NT2/D1 (cell line): ENCODE results near the gene PLP2.
"Not testable (repeated sequence)": the region's sequence is repeated elsewhere in the genome, so short reads cannot be mapped to it uniquely, and the experiment has no call there.

Experiments
- DNase-seq: peaks from one replicate; pipeline ENCODE4 v3.0.0-alpha.2; 2011; ENCODE audit warnings: low read depth, low spot score
- H3K27me3 ChIP-seq: 2 replicates; pipeline ENCODE4 v1.6.0; 2011; ENCODE audit warnings: mild to moderate bottlenecking; ENCODE audit not compliant: insufficient read length, insufficient read depth
- H3K36me3 ChIP-seq: 2 replicates; pipeline ENCODE4 v1.6.1; 2011; ENCODE audit warnings: mild to moderate bottlenecking, low read length, mixed read lengths; ENCODE audit not compliant: insufficient read depth, insufficient read length
- H3K4me1 ChIP-seq: 2 replicates; pipeline ENCODE4 v1.5.1; 2011; ENCODE audit not compliant: insufficient read depth, insufficient read length
- H3K4me3 ChIP-seq: 2 replicates; pipeline ENCODE4 v1.5.1; 2011; ENCODE audit warnings: low read depth; ENCODE audit not compliant: insufficient read length
- H3K9ac ChIP-seq: 2 replicates; pipeline ENCODE4 v1.6.0; 2011; ENCODE audit warnings: low read depth; ENCODE audit not compliant: insufficient read length
- H3K9me3 ChIP-seq: 2 replicates; pipeline ENCODE4 v1.5.1; 2011; ENCODE audit warnings: mild to moderate bottlenecking, low read length; ENCODE audit not compliant: insufficient read depth
- SUZ12 ChIP-seq: IDR thresholded peaks from 2 replicates; pipeline ENCODE4 v1.6.1; 2011; ENCODE audit not compliant: insufficient read length, insufficient read depth; ENCODE audit errors: extremely low read depth
- YY1 ChIP-seq: IDR thresholded peaks from 2 replicates; pipeline ENCODE4 v1.6.1; 2011; ENCODE audit not compliant: insufficient read length, insufficient read depth
- ZNF274 ChIP-seq: IDR thresholded peaks from 2 replicates; pipeline ENCODE4 v1.6.1; 2011; ENCODE audit warnings: mild to moderate bottlenecking, low read depth, low read length

The PLP2 gene

DNA sequence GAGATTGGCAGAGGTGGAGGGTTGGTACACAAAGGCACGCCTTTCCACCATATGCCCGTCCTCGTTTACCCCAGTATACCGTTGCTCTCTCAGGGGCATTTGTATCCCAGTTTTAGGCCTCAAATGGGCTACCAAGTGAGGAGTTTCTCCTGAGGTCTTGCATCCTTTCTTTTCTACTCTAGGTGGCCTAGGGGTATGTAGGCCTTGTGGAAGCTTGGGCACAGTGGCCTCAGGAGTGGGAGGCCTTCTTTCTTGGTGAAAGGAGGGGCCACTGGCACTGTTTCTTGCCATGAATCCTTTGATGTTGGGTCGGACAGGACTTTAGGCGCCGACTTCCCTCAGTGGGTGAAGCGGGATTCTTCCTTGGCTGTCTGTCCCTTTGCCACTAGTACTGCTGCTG lies 24.4 kb upstream of the PLP2 start:
- Histone ChIP-seq H3K36me3 (no peaks in the 10 kb centered on the region), H3K9ac (no peak overlapping the region), H3K4me1 (no peaks in the 10 kb centered on the region), H3K27me3 (no peaks in the 10 kb centered on the region), H3K9me3 (no peaks in the 10 kb centered on the region), H3K4me3 (no peak overlapping the region)
- no peak for TF ChIP-seq SUZ12
- no peak for TF ChIP-seq ZNF274
- TF ChIP-seq YY1 = no peak
- DNase-seq = no peak

DNA sequence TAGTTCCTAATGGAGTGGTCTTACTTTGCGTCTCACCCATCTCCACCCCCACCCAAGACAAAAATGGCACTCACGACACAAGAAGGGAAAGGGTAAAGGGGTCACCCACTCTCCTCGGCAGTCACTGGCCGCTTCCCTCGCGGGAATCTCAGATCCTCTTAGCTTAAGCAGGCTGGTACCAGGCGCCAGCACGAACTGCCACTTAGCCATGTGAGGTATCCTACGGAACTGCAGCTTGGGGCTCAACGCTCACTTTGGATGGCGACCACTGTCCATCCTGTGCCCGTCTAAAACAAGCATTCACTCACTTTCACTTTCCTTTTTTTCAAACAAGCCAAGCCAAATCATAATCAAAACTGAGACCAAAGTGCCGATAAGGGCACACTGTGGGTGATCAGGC lies 23.8 kb upstream of the PLP2 start:
- DNase-seq = no peak
- Histone ChIP-seq H3K9ac (no peak overlapping the region), H3K36me3 (no peaks in the 10 kb centered on the region), H3K9me3 (no peaks in the 10 kb centered on the region), H3K4me3 (no peak overlapping the region), H3K4me1 (no peaks in the 10 kb centered on the region), H3K27me3 (no peaks in the 10 kb centered on the region)
- no peak for TF ChIP-seq YY1

DNA sequence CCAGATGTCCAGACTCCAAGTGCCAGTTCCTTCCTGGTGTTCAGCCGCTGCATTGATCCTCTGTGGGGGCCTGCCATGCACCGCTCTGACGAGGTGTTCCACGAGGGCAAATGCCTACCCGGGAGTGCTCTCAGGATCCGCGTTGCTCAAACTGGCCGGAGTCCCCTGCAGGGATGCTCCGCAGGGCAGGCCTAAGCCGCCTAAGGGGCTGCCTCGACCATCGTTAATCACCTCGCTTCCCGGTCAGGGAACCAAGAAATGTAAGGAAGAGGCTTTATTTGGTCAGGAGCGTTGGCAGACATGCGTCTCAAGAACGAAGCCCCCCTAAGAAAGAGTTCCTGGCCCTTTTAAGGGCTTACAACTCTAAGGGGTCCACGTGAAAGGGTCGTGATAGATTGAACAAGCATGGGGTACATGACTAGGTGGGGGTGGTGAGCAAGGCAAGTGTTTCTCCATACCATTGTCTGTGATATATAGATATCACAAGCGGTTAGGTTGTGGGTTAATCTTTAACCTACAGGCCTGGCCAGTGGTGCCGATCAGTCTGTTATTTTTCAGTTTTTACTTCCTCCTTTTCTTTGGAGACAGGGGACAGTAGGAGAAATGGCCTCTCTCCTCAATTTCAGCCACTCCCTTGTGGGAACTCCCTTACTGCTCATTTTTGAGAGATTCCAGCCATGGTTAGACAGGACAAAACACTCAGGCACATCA lies 23.2 kb upstream of the PLP2 start:
- DNase-seq, H3K4me3 ChIP-seq, H3K9ac ChIP-seq, H3K9me3 ChIP-seq, H3K4me1 ChIP-seq, H3K36me3 ChIP-seq, H3K27me3 ChIP-seq: not testable (repeated sequence)

DNA sequence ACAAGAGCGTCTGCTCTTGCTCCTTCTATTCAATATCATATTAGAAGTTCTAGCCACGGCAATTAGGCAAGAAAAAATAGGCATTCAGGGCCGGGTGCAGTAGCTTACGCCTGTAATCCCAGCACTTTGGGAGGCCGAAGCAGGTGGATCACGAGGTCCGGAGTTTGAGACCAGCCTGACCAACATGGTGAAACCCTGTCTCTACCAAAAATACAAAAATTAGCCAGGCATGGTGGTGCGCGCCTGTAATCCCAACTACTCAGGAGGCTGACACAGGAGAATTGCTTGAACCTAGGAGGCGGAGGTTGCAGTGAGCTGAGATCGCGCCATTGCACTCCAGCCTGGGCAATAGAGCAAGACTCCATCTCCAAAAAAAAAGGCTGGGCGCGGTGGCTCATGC lies 22.4 kb upstream of the PLP2 start:
- not testable (repeated sequence) for H3K4me1 ChIP-seq, DNase-seq, H3K9me3 ChIP-seq, H3K36me3 ChIP-seq, H3K4me3 ChIP-seq, H3K9ac ChIP-seq, H3K27me3 ChIP-seq

DNA sequence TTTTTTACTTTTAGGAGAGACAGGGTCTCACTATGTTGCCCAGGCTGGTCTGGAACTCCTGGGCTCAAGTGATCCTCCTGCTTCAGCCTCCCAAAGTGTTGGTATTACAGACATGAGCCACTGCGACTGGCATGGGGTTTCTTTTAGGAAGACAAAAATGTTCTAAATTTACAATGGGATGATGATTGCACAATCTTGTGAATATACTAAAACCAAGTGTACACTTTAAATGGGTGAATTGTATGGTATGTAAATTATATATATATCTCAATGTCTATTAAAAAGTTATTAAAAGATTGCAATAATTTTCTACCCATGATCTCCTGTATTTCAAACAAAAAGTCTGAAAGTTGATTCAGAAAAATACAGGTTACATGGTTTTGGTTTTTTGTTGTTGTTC lies 18.2 kb upstream of the PLP2 start:
- no peaks in the 10 kb centered on the region for H3K9me3 ChIP-seq
- TF ChIP-seq YY1 = no peak
- TF ChIP-seq ZNF274 = no peak
- no peak for TF ChIP-seq SUZ12
- H3K4me3 ChIP-seq = no peak overlapping the region
- no peaks in the 10 kb centered on the region for H3K36me3 ChIP-seq
- H3K9ac ChIP-seq = no peak overlapping the region
- H3K27me3 ChIP-seq = no peaks in the 10 kb centered on the region
- no peaks in the 10 kb centered on the region for H3K4me1 ChIP-seq
- no peak for DNase-seq

DNA sequence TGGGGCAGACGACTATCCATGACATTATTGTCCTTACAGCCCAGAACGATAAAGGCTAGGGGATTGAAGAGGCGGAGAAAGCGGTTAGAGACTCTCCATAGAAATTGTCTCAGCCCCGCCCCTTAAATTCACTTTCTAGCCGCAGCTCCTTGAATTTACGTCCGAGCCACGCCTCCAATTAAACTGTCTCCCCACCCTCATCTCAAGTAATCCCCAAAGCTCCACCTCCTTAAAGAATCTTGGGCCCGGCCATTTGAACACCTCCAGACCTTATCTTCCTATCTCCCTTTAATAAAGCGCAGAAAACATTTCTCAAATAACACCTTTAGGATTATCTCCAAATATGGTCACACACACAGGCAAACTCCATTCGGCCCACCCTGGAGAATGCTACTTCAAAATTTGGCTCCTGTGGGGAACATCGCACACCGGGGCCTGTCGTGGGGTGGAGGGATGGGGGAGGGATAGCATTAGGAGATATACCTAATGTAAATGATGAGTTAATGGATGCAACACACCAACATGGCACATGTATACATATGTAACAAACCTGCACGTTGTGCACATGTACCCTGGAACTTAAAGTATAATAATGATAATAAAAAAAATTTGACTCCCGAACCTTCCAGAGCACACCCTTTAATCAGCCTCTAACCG lies 16.3 kb upstream of the PLP2 start:
- H3K4me3 ChIP-seq = peak overlapping the region; percentile 51
- H3K9me3 ChIP-seq = no peaks in the 10 kb centered on the region
- H3K36me3 ChIP-seq = no peaks in the 10 kb centered on the region
- H3K4me1 ChIP-seq = no peaks in the 10 kb centered on the region
- H3K9ac ChIP-seq = peak overlapping the region; percentile 70
- TF ChIP-seq ZNF274 (no peak), YY1 (no peak), SUZ12 (no peak)
- peak; percentile 67 for DNase-seq
- no peaks in the 10 kb centered on the region for H3K27me3 ChIP-seq

DNA sequence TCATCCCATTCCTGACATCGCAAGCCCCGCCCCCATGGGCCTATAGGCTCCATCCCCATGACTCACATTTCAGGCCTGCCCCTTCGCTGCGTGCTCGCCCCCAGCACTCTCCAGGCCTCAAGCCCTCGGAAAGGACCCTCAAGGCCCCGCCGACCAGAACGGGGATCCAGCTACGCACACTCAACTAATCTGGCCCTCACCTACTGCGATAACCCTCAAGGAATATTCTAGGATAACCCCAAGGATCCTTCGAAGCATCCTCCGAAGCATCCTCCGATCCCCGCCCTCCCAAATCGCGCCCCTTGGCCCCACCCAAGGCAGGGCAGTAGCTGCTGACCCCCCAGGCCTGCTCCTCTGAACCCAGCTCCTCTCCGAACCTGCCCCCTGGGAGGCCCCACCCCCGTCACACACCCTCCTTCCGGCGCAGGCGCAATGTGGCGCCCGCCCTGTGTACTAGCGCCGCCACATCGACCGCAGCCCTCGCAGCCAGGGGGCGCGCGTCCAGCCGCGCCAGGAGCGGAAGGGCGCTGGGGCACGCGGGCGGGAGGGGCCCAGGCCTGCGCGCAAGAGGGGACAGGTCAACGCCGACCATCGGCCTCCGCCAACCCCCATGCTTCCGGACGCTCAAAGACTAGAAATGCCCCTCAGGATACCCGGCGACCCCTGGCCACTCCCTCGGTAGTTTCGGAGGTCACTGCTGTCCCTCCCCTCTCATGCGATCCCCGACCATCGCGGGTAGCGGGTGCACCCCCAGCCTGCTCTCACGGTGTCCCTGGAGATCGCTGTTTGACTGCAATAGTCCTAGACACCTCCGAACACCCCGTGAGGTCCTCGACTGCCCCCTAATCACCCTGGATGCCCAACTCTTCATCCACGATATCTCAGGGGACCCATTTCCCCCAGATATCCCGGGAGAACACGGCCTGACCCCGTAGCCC lies 15.5 kb upstream of the PLP2 start:
- peak; percentile 86 for DNase-seq
- Histone ChIP-seq H3K4me1 (no peaks in the 10 kb centered on the region), H3K27me3 (no peaks in the 10 kb centered on the region), H3K9ac (peak overlapping the region; percentile 89), H3K36me3 (no peaks in the 10 kb centered on the region), H3K9me3 (no peaks in the 10 kb centered on the region), H3K4me3 (peak overlapping the region; percentile 51)
- TF ChIP-seq ZNF274 = no peak
- TF ChIP-seq SUZ12 = no peak
- TF ChIP-seq YY1 = no peak
